Muscle of arm (tissue), 12 donors: Measurements from ENCODE around the gene LRFN2. TPM values are rescaled to one million over a fixed set of nuclear protein-coding genes. Genes with fewer than 3 reads are reported as not detected.

Experiments used
- DNase-seq: peaks from one replicate; pipeline ENCODE4 v3.0.0-alpha.2; 2013
- polyA plus RNA-seq, 12 donors: library from polyadenylated mRNA; unstranded; fragments of 120-200 nt; gene quantifications; one replicate each; pipeline ENCODE4 v1.2.1, GENCODE V29; 2013; ENCODE audit not compliant: insufficient read length in 12 of 12

The LRFN2 gene
- polyA plus RNA-seq, 12 donors, result 0.05 to 0.21 (median 0.07) TPM; not detected in 5

DNA sequence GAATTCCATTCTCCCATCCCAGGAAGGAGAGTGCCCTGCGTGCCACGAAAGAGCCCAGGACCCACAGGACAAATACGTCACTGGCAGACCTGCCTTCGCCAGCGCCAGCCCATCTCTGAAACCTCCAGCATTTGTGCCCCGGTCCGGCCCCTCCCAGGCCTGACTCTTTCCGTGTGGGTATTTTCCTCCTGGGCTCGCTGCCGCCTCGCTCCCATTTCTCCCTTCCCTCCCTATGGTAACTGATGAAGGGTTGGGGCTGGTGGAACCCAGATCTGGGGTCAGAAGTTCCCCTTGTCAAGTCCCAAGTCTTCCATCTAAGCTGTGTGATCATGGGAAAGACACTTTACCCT, 208.5 kb downstream of the LRFN2 start:
- no peak for DNase-seq

DNA sequence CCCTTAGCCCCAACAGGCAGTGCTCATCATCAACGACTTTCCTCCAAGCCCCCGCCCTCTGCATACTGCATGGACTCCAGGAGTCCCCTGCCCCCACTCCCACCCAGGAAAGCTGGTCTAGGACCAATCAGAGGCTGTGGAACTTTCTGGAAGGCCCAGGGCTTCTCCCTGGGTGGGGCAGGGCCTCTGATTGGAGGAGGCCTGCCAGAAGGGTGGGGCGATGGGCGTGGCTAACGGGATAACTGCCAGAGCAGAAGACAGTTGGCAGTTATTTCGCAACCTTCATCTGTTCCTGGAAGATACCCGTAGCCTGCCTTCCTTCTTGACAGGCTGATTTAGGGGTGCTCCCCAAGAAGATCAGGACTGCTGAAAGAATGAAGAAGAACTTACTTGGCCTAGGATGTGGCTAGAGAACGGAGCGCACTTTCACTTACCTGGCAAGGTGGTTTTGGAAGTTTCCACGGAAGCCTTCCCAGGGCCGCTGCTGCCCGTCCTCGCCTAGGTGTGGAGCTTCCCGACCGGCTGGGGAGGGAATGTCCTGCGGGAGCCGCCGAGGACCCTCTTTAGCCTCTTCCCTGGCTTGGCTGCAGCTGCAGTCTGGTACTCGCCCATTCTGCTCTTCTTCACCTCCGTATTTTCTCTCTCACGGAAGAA, 209.0 kb downstream of the LRFN2 start:
- DNase-seq, result no peak

DNA sequence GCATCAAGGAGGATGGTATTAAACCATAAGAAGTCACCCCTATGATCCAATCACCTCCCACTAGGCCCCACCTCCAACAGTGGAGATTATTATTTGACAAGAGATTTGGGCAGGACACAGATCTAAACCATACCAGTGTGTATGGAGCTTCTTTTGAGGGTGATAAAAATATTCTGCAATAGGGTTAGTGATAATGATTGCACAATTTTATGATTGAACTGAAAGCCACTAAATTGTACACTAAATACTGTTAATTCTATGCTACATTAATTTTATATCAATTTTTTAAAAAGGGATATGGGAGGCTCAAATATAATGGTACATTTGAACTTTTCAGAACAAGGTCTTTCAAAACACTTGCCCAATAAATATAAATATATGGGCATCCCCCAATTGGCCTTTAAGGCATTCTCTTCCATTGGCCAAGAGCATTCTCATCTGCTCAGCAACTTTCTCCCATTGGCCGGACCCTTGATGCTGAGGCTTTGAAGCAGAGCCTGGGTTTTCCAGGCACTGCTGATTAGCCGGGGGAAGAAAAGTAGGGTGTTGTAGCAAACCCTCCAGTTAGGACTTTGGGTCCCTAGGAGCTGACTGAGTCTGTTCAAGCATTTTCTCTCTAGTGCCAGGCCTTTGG, 209.9 kb downstream of the LRFN2 start:
- no peak for DNase-seq

DNA sequence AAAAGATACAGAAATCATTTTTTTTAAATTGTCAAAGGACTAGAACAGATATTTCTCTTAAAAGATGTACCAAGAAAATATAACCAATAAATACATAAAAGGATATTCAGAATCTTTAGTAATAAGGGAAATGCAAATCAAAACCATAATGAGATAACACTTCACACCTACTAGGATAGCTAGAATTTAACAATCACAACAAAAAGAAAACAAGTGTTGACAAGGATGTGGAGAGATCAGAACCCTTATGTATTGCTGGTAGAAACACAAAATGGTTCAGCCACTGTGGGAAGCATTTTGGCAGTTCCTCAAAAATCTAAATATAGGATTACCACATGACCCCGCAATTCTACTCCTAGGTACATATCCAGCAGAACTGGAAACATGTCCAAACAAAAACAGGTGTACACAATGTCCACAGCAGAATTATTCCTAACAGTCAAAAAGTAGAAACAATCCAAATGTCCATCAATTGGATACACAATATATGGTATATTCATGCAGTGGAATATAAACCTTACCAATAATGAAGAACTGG, 211.0 kb downstream of the LRFN2 start:
- no peak for DNase-seq

DNA sequence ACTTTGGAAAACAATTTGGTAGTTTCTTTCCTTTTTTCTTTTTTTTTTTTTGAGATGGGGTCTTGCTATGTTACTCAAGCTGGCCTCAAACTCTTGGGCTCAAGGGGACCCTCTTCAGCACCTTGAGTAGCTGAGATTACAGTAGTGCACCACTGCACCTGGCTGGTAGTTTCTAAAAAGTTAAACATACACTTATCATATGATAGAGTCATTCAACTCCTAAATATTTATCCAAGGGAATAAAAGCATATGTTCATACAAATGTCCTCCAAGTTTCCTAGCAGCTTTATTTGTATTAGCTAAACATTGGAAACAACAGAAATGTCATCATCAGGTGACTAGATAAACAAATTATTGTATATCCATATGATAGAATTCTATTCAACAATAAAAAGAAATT, 213.9 kb downstream of the LRFN2 start:
- no peak for DNase-seq

DNA sequence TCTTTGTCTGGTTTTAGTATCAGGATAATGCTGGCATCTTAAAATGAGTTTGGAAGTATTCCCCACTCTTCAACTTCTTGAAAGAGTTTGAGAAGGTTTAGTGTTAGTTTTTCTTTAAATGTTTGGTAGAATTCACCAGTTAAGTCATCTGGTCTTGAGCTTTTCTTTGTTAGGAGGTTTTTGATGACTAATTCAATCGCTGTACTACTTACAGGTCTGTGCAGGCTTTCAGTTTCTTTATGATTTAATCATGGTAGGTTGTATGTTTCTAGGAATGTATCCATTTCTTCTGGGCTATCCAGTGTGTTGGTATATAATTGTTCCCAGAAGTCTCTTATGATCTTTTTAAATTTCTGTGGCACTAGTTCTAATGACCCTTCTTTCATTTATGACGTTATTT, 215.5 kb downstream of the LRFN2 start:
- DNase-seq, result no peak

DNA sequence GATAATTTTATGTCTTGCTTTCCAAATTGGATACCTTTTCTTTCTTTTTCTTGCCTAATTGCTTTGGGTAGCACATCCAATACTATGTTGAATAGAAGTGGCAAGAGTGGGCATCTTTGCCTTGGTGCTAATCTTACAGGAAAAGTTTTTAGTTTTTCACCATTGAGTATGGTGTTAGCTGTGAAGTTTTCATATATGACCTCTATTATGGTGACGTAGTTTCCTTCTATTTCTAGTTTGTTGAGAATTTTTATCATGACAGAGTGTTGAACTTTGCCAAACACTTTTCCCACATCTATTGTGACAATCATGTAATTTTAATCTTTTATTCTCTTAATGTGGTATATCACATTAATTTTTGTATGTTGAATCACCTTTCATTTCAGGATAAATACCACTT, 216.1 kb downstream of the LRFN2 start:
- no peak for DNase-seq

DNA sequence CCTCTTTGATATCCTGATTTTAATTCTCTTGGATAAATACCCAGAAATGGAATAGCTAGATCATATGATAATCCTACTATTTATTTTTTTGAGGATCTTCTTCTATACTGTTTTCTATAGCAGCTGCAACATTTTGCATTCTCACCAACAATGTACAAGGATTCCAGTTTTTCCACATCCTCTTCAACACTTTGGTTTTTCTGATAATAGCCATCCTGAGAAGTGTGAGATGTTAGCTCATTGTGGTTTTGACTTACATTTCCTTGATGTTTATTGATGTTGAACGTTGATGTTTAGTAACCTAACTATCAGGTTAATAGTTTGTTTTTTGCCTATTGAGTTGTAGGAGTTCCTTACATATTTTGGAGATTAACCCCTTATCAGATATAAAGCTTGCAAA, 217.3 kb downstream of the LRFN2 start:
- no peak for DNase-seq

DNA sequence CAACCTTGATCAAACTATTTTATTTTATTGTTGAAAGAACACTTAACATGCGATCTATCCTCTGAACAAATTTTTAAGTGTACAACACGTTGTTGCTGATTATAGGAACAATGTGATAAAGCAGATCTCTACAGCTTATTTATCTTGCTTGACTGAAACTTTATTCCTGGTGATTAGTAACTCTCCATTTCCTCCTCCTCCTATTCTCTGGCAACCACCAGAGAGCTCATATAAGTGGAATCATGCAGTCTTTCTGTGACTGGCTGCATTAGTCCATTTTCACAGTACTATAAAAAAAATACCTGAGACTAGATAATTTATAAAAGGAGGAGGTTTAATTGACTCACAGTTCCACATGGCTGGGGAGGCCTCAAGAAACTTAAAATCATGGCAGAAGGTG, 218.1 kb downstream of the LRFN2 start:
- DNase-seq, result no peak

DNA sequence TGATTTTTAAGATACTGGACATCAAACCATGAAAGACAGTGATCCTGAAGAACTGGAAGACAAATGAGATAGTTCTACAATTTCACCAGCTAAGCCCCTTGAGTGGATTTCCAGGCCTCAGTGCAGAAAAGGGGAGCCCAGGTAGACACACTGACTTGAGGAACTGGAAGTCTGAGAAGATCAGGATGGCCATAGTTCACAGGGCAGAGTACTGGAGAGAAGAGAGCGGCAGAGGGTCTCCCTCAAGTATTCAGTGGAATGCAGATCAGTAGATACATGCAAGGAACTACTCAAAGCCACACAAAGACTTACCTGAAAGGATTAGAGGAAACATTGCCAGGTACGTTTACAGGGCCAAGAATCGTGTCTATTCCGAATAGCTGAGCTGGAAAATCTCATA, 224.3 kb downstream of the LRFN2 start:
- DNase-seq, result no peak

DNA sequence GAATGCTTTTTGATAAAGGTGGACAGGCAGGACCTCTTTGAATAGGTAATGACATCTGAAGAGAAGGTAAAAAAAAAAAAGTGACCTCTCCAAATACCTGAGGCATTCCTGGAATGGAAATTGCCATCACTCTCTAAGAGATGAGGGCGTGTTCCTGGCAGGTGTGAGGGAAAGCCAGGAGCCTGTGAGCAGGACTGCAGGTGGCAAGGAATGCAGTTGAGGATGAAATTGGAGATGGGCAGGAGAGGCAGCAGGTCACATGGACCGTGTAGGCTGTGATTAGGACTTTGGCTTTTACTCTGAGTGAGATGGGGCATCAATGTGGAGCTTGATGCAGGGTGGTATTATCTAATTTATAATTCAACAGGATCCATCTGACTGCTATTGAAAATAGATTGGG, 227.4 kb downstream of the LRFN2 start:
- no peak for DNase-seq

DNA sequence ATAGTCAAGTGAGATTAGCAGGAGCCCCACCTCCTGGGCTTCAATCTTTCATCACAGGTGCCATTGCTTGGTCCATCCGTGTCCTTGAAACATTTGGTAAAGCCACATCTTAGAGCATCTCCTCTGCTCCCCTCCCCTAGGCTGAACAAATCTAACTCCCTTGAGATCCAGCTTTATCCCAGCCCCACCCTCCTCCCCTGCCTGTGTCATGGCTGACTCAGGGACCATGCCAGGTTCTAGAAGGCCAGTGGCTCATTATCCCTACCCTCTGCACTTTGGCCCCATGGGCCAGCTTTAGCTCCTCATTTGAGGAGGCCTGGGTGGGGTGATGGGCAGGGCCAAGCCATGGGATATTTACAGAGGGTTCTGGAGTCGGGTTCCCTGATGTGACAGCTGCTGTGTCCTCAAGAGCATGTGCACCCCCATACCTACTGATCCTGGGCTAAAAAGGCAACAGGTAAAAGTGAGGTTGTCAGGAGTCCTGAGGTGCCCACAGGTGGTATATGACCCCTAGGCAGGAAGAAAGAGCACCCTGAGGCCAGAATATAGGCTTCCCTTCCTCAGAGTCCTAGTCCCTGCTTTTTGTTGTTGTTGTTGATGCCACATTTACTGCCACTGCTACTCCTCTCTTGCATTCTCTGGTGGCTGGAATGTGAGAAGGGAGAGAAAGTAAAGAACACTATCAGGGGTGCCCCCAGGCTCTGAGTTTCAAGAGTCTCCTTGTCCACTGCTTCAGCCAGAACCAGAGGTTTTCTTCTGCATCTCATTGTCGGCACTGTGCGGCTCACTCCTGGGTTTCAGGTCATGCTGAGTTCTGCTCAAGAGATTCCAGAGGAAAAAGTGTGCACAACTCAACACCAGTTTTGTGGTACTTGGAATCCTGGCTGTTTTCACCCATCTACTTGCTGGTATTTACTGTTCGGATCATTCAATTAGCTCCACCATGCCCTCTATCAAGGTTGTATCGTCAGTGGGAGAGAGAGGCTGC, 228.4 kb downstream of the LRFN2 start:
- no peak for DNase-seq

DNA sequence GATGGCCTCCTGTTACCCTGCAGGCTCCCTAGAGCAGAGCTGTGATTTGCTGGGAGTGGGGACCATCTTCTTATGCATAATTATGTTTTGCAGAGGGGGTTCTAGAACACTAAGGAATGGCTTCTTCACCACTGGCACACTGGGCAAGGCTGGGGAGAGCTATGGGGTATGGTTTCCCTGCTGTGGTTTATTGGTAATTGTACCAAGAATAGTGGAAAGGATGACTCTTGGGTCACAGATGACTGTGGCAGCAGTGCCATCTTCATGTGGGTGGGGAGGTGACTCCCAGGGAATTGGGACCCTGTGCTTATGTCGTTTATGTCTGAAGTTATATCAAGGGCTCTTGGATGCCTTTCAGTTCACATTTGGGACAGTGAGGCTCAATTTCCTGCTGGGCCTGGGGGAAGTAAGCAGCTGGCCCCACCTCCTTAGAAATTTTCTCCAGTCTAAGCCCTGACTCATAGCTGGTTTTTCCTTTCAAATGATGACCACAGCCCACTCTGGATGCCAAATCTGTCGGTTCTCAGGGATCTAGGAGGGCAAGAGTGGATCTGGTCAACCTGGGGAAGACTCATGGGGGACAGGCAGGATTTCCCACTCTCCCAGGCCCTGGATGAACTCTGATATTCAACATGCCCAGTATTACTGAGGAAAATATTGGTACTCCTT, 230.8 kb downstream of the LRFN2 start:
- no peak for DNase-seq

DNA sequence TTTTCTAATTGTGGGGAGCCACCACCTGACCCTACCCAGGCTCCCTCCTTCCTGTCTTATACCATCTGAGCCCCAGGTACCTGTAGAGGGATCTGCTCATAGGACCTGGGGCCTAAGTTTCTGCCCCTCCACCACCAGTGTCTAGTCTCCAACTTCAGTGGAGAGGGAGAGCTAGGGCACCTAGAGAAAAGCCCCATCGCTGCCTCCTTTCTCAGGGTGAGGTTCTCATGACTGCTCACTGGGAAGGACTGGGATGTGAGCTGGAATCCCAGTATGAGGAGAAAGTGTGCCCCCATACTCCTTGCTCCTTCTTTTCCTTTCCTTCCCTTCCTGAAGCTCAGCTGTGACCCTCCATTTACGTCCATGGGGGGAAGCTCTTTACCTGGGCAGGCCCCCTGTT, 231.6 kb downstream of the LRFN2 start:
- no peak for DNase-seq

DNA sequence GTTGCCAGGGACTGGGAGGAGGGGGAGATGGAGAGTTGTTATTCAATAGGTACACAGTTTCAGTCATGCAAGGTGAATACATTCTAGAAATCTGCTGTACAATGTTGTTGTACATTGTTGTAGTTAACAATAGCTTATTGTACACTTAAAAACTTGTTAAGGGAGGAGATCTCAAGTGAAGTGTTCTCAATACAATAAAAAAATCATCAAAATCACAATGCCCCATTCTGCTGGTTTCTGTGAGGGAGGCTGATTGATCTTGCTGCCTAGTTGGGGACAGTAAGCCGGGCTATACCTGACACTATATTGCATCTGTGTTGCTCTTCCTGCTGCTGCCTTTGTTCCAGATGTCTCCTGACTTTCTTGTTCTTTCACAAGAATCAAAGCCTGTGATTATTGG, 232.1 kb downstream of the LRFN2 start:
- no peak for DNase-seq

DNA sequence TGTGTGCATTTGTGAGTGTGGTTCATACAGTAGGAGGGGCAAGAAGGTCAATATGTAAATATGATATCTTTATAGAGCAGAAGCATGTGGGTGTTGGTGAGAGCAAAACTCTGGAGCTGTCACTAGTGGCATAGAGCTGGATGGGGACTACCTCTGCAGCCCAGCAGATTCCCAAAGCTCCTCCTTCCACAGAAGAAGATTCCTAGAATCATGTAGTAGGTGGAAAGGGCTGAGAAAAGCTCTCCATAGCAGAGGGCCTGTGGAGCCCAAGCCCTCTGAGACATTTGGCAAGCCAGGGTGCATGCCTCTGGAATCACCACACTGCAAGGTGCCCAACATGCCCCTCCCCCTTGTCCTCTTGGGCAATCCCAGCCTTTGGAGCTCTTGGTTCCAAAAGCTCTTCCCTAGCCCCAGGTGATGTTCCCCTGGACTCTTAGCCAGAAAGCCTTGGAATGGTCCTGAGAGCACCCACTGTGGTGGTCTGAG, 233.2 kb downstream of the LRFN2 start:
- no peak for DNase-seq

DNA sequence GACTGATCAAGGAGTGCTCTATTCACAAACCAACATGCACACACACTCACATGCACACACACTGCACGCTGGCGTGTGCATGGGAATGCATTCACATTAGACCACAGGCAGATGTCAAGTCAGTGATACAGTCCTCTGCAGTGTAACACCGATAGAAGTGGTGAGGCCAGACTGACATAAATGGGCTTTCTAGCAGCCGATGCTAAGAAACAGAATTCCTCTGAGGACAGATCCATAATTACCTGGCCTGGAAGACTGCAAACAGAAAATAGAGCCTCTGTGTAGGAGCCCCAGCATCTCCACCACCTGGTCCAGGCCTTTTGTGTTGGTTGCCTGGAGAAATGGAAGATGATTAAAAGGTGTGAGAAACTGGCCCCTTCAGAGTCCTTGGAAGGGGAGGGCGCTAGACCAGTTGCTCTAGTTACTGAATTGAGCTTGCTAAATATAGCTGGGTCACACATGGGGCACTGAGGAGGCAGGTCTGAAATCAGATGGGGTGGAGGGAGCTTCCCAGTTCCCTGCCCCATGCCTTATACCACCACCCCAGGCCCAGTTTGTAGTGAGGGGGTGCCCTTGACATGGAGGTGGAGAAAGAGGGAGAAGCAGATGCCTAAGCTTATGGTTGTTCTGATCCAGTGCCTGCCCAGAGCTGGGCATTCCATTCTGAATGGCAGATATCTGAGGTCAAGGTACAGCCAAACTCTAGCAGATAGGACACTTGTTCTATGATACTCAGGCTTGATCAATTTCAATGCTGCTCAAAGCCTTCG, 233.8 kb downstream of the LRFN2 start:
- DNase-seq, result no peak

DNA sequence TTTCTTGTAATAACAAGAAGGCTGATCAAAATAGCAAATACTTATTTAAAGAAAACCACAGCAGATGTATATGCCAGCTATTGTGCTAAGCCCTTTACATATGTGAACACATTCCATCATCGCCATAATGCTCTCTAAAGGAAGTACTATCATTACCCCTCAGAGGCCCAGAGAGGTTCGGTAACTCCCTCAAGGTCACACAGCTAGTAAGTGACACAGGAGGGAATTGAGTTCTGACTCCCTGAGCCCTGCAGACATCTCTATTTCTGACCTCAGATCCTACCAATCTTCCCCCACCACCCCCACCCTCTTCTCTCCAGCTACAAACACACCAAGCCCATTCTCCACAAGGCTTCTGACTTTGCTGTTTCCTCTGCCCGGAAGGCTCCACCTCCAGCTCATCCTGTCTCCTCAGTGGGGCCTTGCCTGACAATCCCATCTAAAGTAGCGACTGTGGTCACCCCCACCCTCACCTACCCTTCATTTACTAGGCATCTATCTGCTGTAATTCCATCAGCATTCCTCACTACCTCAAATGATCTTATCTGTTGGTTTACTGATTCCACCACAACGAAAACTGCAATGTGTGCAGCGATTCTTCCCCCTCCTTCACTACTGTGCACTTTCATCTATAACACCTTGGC, 234.5 kb downstream of the LRFN2 start:
- DNase-seq, result no peak

DNA sequence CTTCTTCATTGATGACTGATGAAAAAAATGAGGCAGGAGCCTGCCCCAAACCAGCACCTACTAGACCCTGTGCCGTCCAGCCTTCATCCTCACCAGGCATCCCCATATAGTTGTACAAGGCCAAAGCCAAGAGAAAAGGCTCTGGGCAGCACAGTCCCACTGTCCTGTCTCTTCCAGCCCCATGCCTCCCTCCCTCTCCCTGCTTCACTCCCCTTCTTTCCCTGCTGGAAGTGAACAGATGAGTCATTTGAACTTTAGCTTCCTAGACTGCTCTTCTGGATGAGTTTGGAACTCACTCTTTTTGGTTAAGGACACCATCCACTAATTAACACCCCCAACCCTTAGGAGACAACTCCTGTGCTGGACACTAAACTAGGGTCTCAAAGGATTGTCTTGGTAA, 235.2 kb downstream of the LRFN2 start:
- DNase-seq, result no peak

DNA sequence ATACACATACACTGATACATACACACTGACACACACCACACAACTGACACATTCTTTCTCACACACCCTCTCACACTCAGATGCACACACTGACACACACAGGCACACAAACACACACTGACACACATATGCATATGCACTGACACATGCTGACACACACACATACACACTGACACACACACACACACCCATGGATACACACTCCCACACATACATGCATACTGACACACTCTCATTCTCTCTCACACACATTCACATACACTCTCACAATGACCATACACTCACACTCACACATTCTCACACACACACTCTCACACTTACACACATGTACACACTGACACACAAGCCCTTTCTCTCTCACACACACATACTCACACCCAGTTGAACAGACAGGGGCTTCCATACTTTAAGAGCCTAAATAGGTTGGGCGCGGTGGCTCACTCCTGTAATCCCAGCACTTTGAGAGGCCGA, 236.4 kb downstream of the LRFN2 start:
- DNase-seq, result no peak
